ENCODE measurements around the gene CLBA1. TPM values are rescaled to one million over a fixed set of nuclear protein-coding genes. Genes with fewer than 3 reads are reported as not detected.

The CLBA1 gene
- total and polyA plus RNA-seq, 2 experiments from 2014 or later, result 1.6 to 1.8 TPM

GRCh38 chr14:105030836-105031396 is 45.3 kb downstream of the CLBA1 start:
- H3K27me3 Mint-ChIP-seq (ENCODE audit: insufficient read depth, low read depth, poor library complexity), result peaks cover 30% of the 10 kb centered on the region

More at GRCh38 chr14:105030836-105031396, 45.3 kb downstream of the CLBA1 start:
- Histone ChIP-seq H3K36me3 (ENCODE audit: insufficient read depth) (no peaks in the 10 kb centered on the region), H2AFZ (no peak overlapping the region), H3K27me3 (ENCODE audit: insufficient read depth) (peaks cover 47% of the 10 kb centered on the region), H3F3A (replicated peaks; ENCODE audit: low read depth) (peaks cover 9% of the 10 kb centered on the region; the same call in 1 of the 2 replicates), H4K20me1 (replicated peaks; ENCODE audit: insufficient read depth) (no peaks in the 10 kb centered on the region), H3K4me1 (ENCODE audit: insufficient read depth) (peaks cover 11% of the 10 kb centered on the region), H3K27ac (ENCODE audit: low read depth) (no peak overlapping the region), H3K4me2 (no peak overlapping the region), H3K79me2 (replicated peaks; ENCODE audit: insufficient read depth) (no peaks in the 10 kb centered on the region), H3K9me2 (ENCODE audit: insufficient read depth) (no peaks in the 10 kb centered on the region), H3K4me3 (no peak overlapping the region)
- DNase-seq (ENCODE audit: low spot score), result no peak
- no peak overlapping the region for H3K27ac Mint-ChIP-seq
- H3K36me3 Mint-ChIP-seq (ENCODE audit: low read depth), result no peaks in the 10 kb centered on the region
- peaks cover 10% of the 10 kb centered on the region for H3K4me1 Mint-ChIP-seq
- no peaks in the 10 kb centered on the region for H3K9me3 Mint-ChIP-seq
- ATAC-seq, result no peak
- no peak for TF ChIP-seq REST (IDR thresholded peaks at IDR 0.05; ENCODE audit: unreplicated experiment)
- no peak for TF ChIP-seq ZNF114 (CRISPR knock-in tag; IDR thresholded peaks at IDR 0.05)
- no peak for TF ChIP-seq NANOG (IDR thresholded peaks at IDR 0.05; ENCODE audit: borderline replicate concordance)
- TF ChIP-seq STAT1 (IDR thresholded peaks at IDR 0.05; ENCODE audit: unreplicated experiment), result no peak
- TF ChIP-seq EZH2 (IDR thresholded peaks at IDR 0.05; ENCODE audit: low read depth, unreplicated experiment), result no peak
- no peak for TF ChIP-seq ZNF462 (CRISPR knock-in tag; IDR thresholded peaks at IDR 0.05)
- TF ChIP-seq CTCF (conservative IDR thresholded peaks at IDR 0.05; ENCODE audit: low read depth in 2 of 2), result no peak
- TF ChIP-seq POLR2AphosphoS5 (IDR thresholded peaks at IDR 0.05; ENCODE audit: low read depth), result no peak
- TF ChIP-seq CREB1 (CRISPR knock-in tag; IDR thresholded peaks at IDR 0.05; ENCODE audit: low read depth), result no peak
- TF ChIP-seq ZNF331 (CRISPR knock-in tag; IDR thresholded peaks at IDR 0.05; ENCODE audit: low read depth), result no peak
- TF ChIP-seq, protein P1, sequence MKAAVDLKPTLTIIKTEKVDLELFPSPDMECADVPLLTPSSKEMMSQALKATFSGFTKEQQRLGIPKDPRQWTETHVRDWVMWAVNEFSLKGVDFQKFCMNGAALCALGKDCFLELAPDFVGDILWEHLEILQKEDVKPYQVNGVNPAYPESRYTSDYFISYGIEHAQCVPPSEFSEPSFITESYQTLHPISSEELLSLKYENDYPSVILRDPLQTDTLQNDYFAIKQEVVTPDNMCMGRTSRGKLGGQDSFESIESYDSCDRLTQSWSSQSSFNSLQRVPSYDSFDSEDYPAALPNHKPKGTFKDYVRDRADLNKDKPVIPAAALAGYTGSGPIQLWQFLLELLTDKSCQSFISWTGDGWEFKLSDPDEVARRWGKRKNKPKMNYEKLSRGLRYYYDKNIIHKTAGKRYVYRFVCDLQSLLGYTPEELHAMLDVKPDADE (IDR thresholded peaks at IDR 0.05), result no peak
- H3K4me3 Mint-ChIP-seq, result no peak overlapping the region

Measured in GM23338 (cell line).